K562 (cell line): Measurements from ENCODE around the gene WHAMM. TPM values are rescaled to one million over a fixed set of nuclear protein-coding genes. Genes with fewer than 3 reads are reported as not detected.

ENCODE experiments used
- ARID1B ChIP-seq: fragments of 450-650 bp; IDR thresholded peaks from 2 replicates; pipeline ENCODE4 v1.6.1; 2016; ENCODE audit warnings: antibody characterized with exemption, mild to moderate bottlenecking, inconsistent platforms
- ARNT ChIP-seq, 2 experiments: fragments of 450-650 bp; IDR thresholded peaks; 2 replicates each; pipeline ENCODE4 v1.6.1; 2016; ENCODE audit warnings: mild to moderate bottlenecking in 1 of 2
- ATF2 ChIP-seq: sonication (generic); formaldehyde crosslinking; IDR thresholded peaks from 2 replicates; pipeline ENCODE4 v1.8.1; 2022; ENCODE audit warnings: missing genetic modification reagents
- CAMTA2 ChIP-seq: fragments of 250-450 bp; sonication (Bioruptor Pico); conservative IDR thresholded peaks from 2 replicates; pipeline ENCODE4 v1.5.1; 2022
- CBX1 ChIP-seq: sonication (generic); IDR thresholded peaks from 2 replicates; pipeline ENCODE4 v1.6.1; 2016; ENCODE audit warnings: antibody characterized with exemption, low read depth, mild to moderate bottlenecking
- CCAR2 ChIP-seq: fragments of 200-400 bp; formaldehyde crosslinking; IDR thresholded peaks from 2 replicates; pipeline ENCODE4 v1.6.1; 2017; ENCODE audit warnings: mild to moderate bottlenecking, low read depth, low read length
- CTCF ChIP-seq, 3 experiments: IDR thresholded peaks in 2 of 3; conservative IDR thresholded peaks in 1 of 3; 2 replicates each; pipeline ENCODE4 v1.5.1; 2011 to 2012; ENCODE audit warnings: low read length in 3 of 3, mild to moderate bottlenecking in 3 of 3, control low read depth in 2 of 3, improper control_type of control experiment in 1 of 3, inconsistent platforms in 1 of 3, low read depth in 1 of 3, mixed read lengths in 1 of 3, moderate library complexity in 1 of 3; ENCODE audit not compliant: insufficient read depth in 2 of 3
- HLTF ChIP-seq: fragments of 450-650 bp; IDR thresholded peaks from 2 replicates; pipeline ENCODE4 v1.6.1; 2016
- KDM5B ChIP-seq: fragments of 200-600 bp; sonication (generic); IDR thresholded peaks from 2 replicates; pipeline ENCODE4 v1.6.1; 2012; ENCODE audit warnings: low read depth, mild to moderate bottlenecking, moderate library complexity, low read length, control low read depth, inconsistent platforms; ENCODE audit not compliant: insufficient replicate concordance
- RFX5 ChIP-seq: IDR thresholded peaks from 2 replicates; pipeline ENCODE4 v1.6.1; 2011; ENCODE audit warnings: low read depth, mild to moderate bottlenecking, improper control_type of control experiment, low read length
- ZFP91 ChIP-seq: sonication (generic); formaldehyde crosslinking; IDR thresholded peaks from 2 replicates; pipeline ENCODE4 v1.8.0; 2022; ENCODE audit warnings: mild to moderate bottlenecking, missing genetic modification reagents
- ZNF24 ChIP-seq: fragments of 450-650 bp; IDR thresholded peaks from 2 replicates; pipeline ENCODE4 v1.6.1; 2016
- ZNF318 ChIP-seq, 2 experiments: fragments of 450-650 bp; IDR thresholded peaks; 2 replicates each; pipeline ENCODE4 v1.6.1; 2016; ENCODE audit warnings: mild to moderate bottlenecking in 2 of 2, borderline replicate concordance in 1 of 2, low read depth in 1 of 2, moderate library complexity in 1 of 2
- polyA plus RNA-seq, 8 experiments: library from polyadenylated mRNA; depleted of rRNA in 4 of 8; stranded (reverse) in 5 of 8; unstranded in 3 of 8; fragments of >200 nt; fragmentation: Nextera tagmentation in 2 of 8; fragmentation: Illumina TruSeq in 1 of 8; extraction: Ambion mirVana in 2 of 8; extraction: Trizol in 1 of 8; gene quantifications; 2 replicates each; pipeline versions ENCODE4 v1.2.1 to v1.2.3, GENCODE V29; 2011 to 2014; ENCODE audit warnings: inconsistent platforms in 1 of 8, missing spikeins in 1 of 8
- total RNA-seq, 7 experiments: library from RNA; depleted of rRNA in 6 of 7; stranded (reverse); fragments of >200 nt in 6 of 7; fragmentation: Illumina TruSeq in 2 of 7; extraction: Trizol in 2 of 7; gene quantifications; 2 replicates each; pipeline versions ENCODE4 v1.2.1 to v1.2.3, GENCODE V29; 2011 to 2021; ENCODE audit warnings: low replicate concordance in 1 of 7

The WHAMM gene
- total and polyA plus RNA-seq, 9 of the 15 experiments (the other 6 are each of a cell fraction or from before 2014, with no cell fraction given): 2.0 to 4.8 (median 3.6) TPM

GRCh38 chr15:82849556-82850512 lies 40.4 kb downstream of the WHAMM start (continued):
- TF ChIP-seq HLTF (peak; percentile 50; the same call in 1 of the 2 replicates), RFX5 (no peak), ARID1B (peak; percentile 97), ZNF24 (peak; percentile 81), KDM5B (no peak), CBX1 (peak; percentile 37; the same call in 1 of the 2 replicates), ZFP91 (CRISPR knock-in tag) (peak; percentile 59; the same call in 1 of the 2 replicates), CAMTA2 (no peak), CTCF (IDR thresholded peaks at IDR 0.05 in 2 of 3, conservative IDR thresholded peaks at IDR 0.05 in 1 of 3; ENCODE audit: insufficient read depth in 2 of 3, low read depth in 1 of 3, low read length in 3 of 3) (peak; percentile 95 to 97 (median 96)), CCAR2 (no peak), ATF2 (CRISPR knock-in tag) (no peak), ARNT (IDR thresholded peaks at IDR 0.05) (peak; percentile 27 to 86; a peak in 1 of 4 replicates), ZNF318 (IDR thresholded peaks at IDR 0.05; ENCODE audit: borderline replicate concordance in 1 of 2, low read depth in 1 of 2) (no peak)
